Esophagus squamous epithelium (tissue), 4 donors: Measurements from ENCODE around the gene PDPK1.

Source experiments
- CTCF ChIP-seq, 6 experiments: fragments of 450-650 bp in 4 of 6; fragments of 200-600 bp in 2 of 6; sonication (generic) in 2 of 6; IDR thresholded peaks; one replicate each; pipeline ENCODE4 v1.5.1; 2016 to 2019; ENCODE audit warnings: antibody characterized with exemption in 6 of 6, mild to moderate bottlenecking in 4 of 6, moderate library complexity in 4 of 6
- POLR2A ChIP-seq, 4 donors: fragments of 450-650 bp; IDR thresholded peaks; one replicate each; pipeline ENCODE4 v1.6.1; 2017; ENCODE audit warnings: antibody characterized with exemption in 4 of 4, mild to moderate bottlenecking in 4 of 4, moderate library complexity in 3 of 4

DNA sequence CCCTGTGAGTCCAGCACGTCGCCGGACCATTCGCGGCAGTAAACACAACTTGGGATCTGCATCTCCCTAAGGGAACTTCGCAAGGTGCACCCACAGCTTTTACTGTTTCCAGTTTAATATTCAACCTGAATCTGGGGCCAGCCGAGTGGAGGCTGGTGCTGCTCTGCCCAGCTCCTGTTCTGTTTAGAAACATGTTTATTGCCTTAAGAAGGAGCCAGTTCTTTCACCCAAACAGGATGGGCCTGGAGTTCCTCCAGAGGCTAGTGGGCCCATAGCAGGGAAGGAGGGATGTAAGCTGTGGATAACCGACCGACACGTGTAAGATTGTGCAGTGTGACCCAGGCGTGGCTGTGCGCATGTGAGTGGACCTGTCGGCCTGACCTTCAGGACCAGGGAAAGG is 45.5 kb upstream of the PDPK1 start:
- TF ChIP-seq CTCF (IDR thresholded peaks at IDR 0.05) (no peak), POLR2A (IDR thresholded peaks at IDR 0.05) (no peak)
